ENCODE measurements around the gene SREBF1.

DNA sequence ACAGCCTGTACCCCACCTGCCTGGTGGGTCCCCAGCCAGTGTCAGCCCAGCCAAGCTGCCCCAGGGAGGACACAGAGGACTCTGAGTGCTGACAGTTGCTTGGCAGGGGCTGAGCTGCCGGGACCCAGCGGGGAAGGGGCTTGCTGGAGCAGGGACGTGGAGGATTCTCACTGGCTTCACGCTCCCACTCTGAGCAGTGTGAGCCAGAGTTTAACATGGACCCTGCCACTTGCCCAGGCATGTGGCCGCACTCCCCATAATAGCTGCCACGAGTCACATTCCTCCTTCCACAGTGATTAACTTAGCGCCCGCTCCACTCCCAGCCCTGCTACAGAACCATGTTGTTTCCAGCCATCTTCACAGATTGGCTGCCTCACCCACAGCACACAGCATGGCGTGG is 31.2 kb downstream of the SREBF1 start:
- TF ChIP-seq EZH2 (IDR thresholded peaks at IDR 0.05; ENCODE audit: insufficient read depth, poor library complexity, severe bottlenecking) (no peak), EZH2phosphoT487 (IDR thresholded peaks at IDR 0.05; ENCODE audit: insufficient read depth, low read depth) (no peak)

All from GM23248 (cell line).